ENCODE measurements around the gene PPFIA3. TPM values are rescaled to one million over a fixed set of nuclear protein-coding genes. Genes with fewer than 3 reads are reported as not detected.

The PPFIA3 gene
- total RNA-seq, 1 experiment from 2014 or later: 27.3 TPM

DNA sequence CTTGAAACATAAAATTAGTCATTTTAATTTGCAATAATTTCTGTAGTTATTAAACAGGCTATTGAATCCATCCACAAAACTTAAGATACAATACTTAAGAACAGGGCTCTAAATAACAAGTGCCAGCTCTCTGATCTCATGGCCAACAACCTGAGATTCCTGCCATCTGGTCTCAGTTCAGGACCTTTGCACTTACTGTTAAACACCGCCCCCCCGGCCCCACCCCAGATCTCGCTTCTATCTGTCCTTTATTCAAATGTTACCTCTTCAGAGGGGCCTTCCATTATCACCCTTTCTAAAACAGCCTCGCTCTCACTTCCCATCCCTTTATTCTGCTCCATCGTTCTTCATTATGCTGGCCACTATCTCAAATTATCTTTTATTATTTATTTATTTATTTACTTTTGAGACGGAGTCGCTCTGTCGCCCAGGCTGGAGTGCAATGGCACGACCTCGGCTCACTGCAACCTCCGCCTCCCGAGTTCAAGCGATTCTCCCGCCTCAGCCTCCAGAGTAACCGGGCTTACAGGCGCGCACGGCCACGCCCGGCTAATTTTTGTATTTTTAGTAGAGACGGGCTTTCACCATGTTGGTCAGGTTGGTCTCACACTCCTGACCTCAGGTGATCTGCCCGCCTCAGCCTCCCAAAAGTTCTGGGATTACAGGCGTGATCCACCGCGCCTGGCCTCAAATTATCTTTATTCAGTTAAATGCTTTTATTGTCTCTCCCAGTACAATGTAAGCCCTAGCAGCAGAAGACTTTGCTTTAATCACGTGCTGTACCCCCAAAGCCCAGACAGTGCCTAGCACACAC is 34.9 kb upstream of the PPFIA3 start:
- ChIA-PET POLR2A (no interaction called here), CTCF (interaction anchor here (0.7 to 2.8 kb wide), 2 partner anchors 11 to 13 kb away, joined by 3 to 9 read pairs; no protein-coding TSS in a partner anchor)
- TF ChIP-seq TP53 (CRISPR knock-in tag; IDR thresholded peaks at IDR 0.05): no peak
- TF ChIP-seq NR1H2 (CRISPR knock-in tag; IDR thresholded peaks at IDR 0.05): no peak
- no peak for TF ChIP-seq MYBL2 (CRISPR knock-in tag; IDR thresholded peaks at IDR 0.05)
- TF ChIP-seq, protein P1, sequence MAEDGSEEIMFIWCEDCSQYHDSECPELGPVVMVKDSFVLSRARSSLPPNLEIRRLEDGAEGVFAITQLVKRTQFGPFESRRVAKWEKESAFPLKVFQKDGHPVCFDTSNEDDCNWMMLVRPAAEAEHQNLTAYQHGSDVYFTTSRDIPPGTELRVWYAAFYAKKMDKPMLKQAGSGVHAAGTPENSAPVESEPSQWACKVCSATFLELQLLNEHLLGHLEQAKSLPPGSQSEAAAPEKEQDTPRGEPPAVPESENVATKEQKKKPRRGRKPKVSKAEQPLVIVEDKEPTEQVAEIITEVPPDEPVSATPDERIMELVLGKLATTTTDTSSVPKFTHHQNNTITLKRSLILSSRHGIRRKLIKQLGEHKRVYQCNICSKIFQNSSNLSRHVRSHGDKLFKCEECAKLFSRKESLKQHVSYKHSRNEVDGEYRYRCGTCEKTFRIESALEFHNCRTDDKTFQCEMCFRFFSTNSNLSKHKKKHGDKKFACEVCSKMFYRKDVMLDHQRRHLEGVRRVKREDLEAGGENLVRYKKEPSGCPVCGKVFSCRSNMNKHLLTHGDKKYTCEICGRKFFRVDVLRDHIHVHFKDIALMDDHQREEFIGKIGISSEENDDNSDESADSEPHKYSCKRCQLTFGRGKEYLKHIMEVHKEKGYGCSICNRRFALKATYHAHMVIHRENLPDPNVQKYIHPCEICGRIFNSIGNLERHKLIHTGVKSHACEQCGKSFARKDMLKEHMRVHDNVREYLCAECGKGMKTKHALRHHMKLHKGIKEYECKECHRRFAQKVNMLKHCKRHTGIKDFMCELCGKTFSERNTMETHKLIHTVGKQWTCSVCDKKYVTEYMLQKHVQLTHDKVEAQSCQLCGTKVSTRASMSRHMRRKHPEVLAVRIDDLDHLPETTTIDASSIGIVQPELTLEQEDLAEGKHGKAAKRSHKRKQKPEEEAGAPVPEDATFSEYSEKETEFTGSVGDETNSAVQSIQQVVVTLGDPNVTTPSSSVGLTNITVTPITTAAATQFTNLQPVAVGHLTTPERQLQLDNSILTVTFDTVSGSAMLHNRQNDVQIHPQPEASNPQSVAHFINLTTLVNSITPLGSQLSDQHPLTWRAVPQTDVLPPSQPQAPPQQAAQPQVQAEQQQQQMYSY (CRISPR knock-in tag; IDR thresholded peaks at IDR 0.05): no peak
- TF ChIP-seq, protein P2, sequence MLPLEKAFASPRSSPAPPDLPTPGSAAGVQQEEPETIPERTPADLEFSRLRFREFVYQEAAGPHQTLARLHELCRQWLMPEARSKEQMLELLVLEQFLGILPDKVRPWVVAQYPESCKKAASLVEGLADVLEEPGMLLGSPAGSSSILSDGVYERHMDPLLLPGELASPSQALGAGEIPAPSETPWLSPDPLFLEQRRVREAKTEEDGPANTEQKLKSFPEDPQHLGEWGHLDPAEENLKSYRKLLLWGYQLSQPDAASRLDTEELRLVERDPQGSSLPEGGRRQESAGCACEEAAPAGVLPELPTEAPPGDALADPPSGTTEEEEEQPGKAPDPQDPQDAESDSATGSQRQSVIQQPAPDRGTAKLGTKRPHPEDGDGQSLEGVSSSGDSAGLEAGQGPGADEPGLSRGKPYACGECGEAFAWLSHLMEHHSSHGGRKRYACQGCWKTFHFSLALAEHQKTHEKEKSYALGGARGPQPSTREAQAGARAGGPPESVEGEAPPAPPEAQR (CRISPR knock-in tag; IDR thresholded peaks at IDR 0.05): no peak
- TF ChIP-seq, protein P3, sequence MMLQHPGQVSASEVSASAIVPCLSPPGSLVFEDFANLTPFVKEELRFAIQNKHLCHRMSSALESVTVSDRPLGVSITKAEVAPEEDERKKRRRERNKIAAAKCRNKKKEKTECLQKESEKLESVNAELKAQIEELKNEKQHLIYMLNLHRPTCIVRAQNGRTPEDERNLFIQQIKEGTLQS (CRISPR knock-in tag; conservative IDR thresholded peaks at IDR 0.05): no peak
- TF ChIP-seq, protein P4, sequence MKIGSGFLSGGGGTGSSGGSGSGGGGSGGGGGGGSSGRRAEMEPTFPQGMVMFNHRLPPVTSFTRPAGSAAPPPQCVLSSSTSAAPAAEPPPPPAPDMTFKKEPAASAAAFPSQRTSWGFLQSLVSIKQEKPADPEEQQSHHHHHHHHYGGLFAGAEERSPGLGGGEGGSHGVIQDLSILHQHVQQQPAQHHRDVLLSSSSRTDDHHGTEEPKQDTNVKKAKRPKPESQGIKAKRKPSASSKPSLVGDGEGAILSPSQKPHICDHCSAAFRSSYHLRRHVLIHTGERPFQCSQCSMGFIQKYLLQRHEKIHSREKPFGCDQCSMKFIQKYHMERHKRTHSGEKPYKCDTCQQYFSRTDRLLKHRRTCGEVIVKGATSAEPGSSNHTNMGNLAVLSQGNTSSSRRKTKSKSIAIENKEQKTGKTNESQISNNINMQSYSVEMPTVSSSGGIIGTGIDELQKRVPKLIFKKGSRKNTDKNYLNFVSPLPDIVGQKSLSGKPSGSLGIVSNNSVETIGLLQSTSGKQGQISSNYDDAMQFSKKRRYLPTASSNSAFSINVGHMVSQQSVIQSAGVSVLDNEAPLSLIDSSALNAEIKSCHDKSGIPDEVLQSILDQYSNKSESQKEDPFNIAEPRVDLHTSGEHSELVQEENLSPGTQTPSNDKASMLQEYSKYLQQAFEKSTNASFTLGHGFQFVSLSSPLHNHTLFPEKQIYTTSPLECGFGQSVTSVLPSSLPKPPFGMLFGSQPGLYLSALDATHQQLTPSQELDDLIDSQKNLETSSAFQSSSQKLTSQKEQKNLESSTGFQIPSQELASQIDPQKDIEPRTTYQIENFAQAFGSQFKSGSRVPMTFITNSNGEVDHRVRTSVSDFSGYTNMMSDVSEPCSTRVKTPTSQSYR (CRISPR knock-in tag; IDR thresholded peaks at IDR 0.05): no peak
- TF ChIP-seq, protein P5, sequence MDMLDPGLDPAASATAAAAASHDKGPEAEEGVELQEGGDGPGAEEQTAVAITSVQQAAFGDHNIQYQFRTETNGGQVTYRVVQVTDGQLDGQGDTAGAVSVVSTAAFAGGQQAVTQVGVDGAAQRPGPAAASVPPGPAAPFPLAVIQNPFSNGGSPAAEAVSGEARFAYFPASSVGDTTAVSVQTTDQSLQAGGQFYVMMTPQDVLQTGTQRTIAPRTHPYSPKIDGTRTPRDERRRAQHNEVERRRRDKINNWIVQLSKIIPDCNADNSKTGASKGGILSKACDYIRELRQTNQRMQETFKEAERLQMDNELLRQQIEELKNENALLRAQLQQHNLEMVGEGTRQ (CRISPR knock-in tag; IDR thresholded peaks at IDR 0.05): no peak
- TF ChIP-seq, protein P6, sequence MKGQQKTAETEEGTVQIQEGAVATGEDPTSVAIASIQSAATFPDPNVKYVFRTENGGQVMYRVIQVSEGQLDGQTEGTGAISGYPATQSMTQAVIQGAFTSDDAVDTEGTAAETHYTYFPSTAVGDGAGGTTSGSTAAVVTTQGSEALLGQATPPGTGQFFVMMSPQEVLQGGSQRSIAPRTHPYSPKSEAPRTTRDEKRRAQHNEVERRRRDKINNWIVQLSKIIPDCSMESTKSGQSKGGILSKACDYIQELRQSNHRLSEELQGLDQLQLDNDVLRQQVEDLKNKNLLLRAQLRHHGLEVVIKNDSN (CRISPR knock-in tag; IDR thresholded peaks at IDR 0.05): no peak
- TF ChIP-seq ZNF232 (CRISPR knock-in tag; IDR thresholded peaks at IDR 0.05): no peak
- TF ChIP-seq PRRX2 (CRISPR knock-in tag; IDR thresholded peaks at IDR 0.05): no peak
- TF ChIP-seq, protein P7, sequence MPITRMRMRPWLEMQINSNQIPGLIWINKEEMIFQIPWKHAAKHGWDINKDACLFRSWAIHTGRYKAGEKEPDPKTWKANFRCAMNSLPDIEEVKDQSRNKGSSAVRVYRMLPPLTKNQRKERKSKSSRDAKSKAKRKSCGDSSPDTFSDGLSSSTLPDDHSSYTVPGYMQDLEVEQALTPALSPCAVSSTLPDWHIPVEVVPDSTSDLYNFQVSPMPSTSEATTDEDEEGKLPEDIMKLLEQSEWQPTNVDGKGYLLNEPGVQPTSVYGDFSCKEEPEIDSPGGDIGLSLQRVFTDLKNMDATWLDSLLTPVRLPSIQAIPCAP (CRISPR knock-in tag; IDR thresholded peaks at IDR 0.05): no peak
- TF ChIP-seq, protein P8, sequence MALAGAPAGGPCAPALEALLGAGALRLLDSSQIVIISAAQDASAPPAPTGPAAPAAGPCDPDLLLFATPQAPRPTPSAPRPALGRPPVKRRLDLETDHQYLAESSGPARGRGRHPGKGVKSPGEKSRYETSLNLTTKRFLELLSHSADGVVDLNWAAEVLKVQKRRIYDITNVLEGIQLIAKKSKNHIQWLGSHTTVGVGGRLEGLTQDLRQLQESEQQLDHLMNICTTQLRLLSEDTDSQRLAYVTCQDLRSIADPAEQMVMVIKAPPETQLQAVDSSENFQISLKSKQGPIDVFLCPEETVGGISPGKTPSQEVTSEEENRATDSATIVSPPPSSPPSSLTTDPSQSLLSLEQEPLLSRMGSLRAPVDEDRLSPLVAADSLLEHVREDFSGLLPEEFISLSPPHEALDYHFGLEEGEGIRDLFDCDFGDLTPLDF (CRISPR knock-in tag; IDR thresholded peaks at IDR 0.05): no peak
- Mint-ChIP-seq H3K27me3 (ENCODE audit: low read depth) (peaks cover 23% of the 10 kb centered on the region), H3K4me3 (peak overlapping the region; percentile 96), H3K4me1 (peaks cover 17% of the 10 kb centered on the region), H3K27ac (peak overlapping the region; percentile 99), H3K36me3 (peaks cover 22% of the 10 kb centered on the region), H3K9me3 (peaks cover 3% of the 10 kb centered on the region; the same call in 1 of the 2 replicates)
- ATAC-seq: no peak
- no peak for DNase-seq (ENCODE audit: low spot score)
